Central memory CD8-positive, alpha-beta T cell (primary cell): Measurements from ENCODE around the gene PKD2L2.
A peak's percentile ranks its signal among the peaks of the same experiment; 100 is the strongest.
"Not testable (repeated sequence)": the region's sequence is repeated elsewhere in the genome, so short reads cannot be mapped to it uniquely, and the experiment has no call there.

Experiments
- ATAC-seq: fragments of 150-1000 bp; cut with Tn5 transposase; replicated peaks from 2 replicates; pipeline ENCODE4 v1.10.0; 2022; ENCODE audit warnings: mild to moderate bottlenecking, moderate FRiP score, moderate number of reproducible peaks; ENCODE audit not compliant: poor library complexity, severe bottlenecking; ENCODE audit errors: extremely low read depth
- DNase-seq, 2 donors: peaks; one replicate each; pipeline ENCODE4 v3.0.0; 2021; ENCODE audit warnings: low spot score in 2 of 2
- H3K27ac Mint-ChIP-seq: one replicate; pipeline ENCODE4 v1.8.0; 2022; ENCODE audit warnings: low read depth, mild to moderate bottlenecking, moderate library complexity, mixed read lengths
- H3K27me3 Mint-ChIP-seq: one replicate; pipeline ENCODE4 v1.8.0; 2022; ENCODE audit warnings: mixed read lengths
- H3K36me3 Mint-ChIP-seq: one replicate; pipeline ENCODE4 v1.8.0; 2022; ENCODE audit warnings: mild to moderate bottlenecking, moderate library complexity, mixed read lengths; ENCODE audit not compliant: insufficient read depth
- H3K4me1 Mint-ChIP-seq: one replicate; pipeline ENCODE4 v1.8.0; 2022; ENCODE audit warnings: mixed read lengths
- H3K4me3 Mint-ChIP-seq: one replicate; pipeline ENCODE4 v1.8.0; 2022; ENCODE audit warnings: mild to moderate bottlenecking, moderate library complexity, mixed read lengths
- H3K9me3 Mint-ChIP-seq: one replicate; pipeline ENCODE4 v1.8.0; 2022; ENCODE audit warnings: mixed read lengths

Gene PKD2L2

GRCh38 chr5:137938751-137939143, 49.5 kb downstream of the PKD2L2 start:
- Mint-ChIP-seq H3K4me3 (no peak overlapping the region), H3K36me3 (peaks cover 55% of the 10 kb centered on the region), H3K4me1 (no peaks in the 10 kb centered on the region), H3K9me3 (no peaks in the 10 kb centered on the region), H3K27ac (no peak overlapping the region), H3K27me3 (no peaks in the 10 kb centered on the region)
- DNase-seq (no peak), ATAC-seq (no peak)

GRCh38 chr5:137939331-137939730, 50.1 kb downstream of the PKD2L2 start:
- H3K9me3 Mint-ChIP-seq = no peaks in the 10 kb centered on the region
- no peak overlapping the region for H3K27ac Mint-ChIP-seq
- DNase-seq (no peak), ATAC-seq (no peak)
- no peaks in the 10 kb centered on the region for H3K27me3 Mint-ChIP-seq
- H3K36me3 Mint-ChIP-seq = peaks cover 61% of the 10 kb centered on the region
- no peaks in the 10 kb centered on the region for H3K4me1 Mint-ChIP-seq
- H3K4me3 Mint-ChIP-seq = no peak overlapping the region

- not testable (repeated sequence) for H3K9me3 Mint-ChIP-seq, H3K4me1 Mint-ChIP-seq, ATAC-seq, DNase-seq, H3K27me3 Mint-ChIP-seq, H3K4me3 Mint-ChIP-seq, H3K27ac Mint-ChIP-seq
- peaks cover 88% of the 10 kb centered on the region for H3K36me3 Mint-ChIP-seq
Measured at GRCh38 chr5:137944280-137944679, 55.0 kb downstream of the PKD2L2 start.

- Mint-ChIP-seq H3K27me3 (no peaks in the 10 kb centered on the region), H3K4me3 (no peak overlapping the region), H3K4me1 (no peaks in the 10 kb centered on the region), H3K9me3 (no peaks in the 10 kb centered on the region), H3K36me3 (peaks cover 81% of the 10 kb centered on the region), H3K27ac (no peak overlapping the region)
- ATAC-seq (no peak), DNase-seq (no peak)
Measured at GRCh38 chr5:137945825-137946224, 56.6 kb downstream of the PKD2L2 start.

- no peaks in the 10 kb centered on the region for H3K27me3 Mint-ChIP-seq
- H3K9me3 Mint-ChIP-seq = no peaks in the 10 kb centered on the region
- ATAC-seq (no peak), DNase-seq (no peak)
- H3K4me3 Mint-ChIP-seq = no peak overlapping the region
- H3K4me1 Mint-ChIP-seq = no peaks in the 10 kb centered on the region
- H3K36me3 Mint-ChIP-seq = peaks cover 51% of the 10 kb centered on the region
- no peak overlapping the region for H3K27ac Mint-ChIP-seq
Measured at GRCh38 chr5:137954131-137954879, 65.0 kb downstream of the PKD2L2 start.

- H3K4me1 Mint-ChIP-seq = peaks cover 18% of the 10 kb centered on the region
- H3K27me3 Mint-ChIP-seq = no peaks in the 10 kb centered on the region
- DNase-seq (no peak), ATAC-seq (no peak)
- H3K36me3 Mint-ChIP-seq = peaks cover 51% of the 10 kb centered on the region
- H3K4me3 Mint-ChIP-seq = no peak overlapping the region
- no peak overlapping the region for H3K27ac Mint-ChIP-seq
- no peaks in the 10 kb centered on the region for H3K9me3 Mint-ChIP-seq
Measured at GRCh38 chr5:137957948-137958347, 68.7 kb downstream of the PKD2L2 start.

GRCh38 chr5:137959488-137959887, 70.2 kb downstream of the PKD2L2 start:
- ATAC-seq (no peak), DNase-seq (no peak)
- H3K9me3 Mint-ChIP-seq = no peaks in the 10 kb centered on the region
- H3K27me3 Mint-ChIP-seq = no peaks in the 10 kb centered on the region
- H3K36me3 Mint-ChIP-seq = peaks cover 44% of the 10 kb centered on the region
- H3K4me3 Mint-ChIP-seq = no peak overlapping the region
- H3K4me1 Mint-ChIP-seq = peaks cover 19% of the 10 kb centered on the region
- H3K27ac Mint-ChIP-seq = peak overlapping the region; percentile 41

GRCh38 chr5:137960141-137960540, 70.9 kb downstream of the PKD2L2 start:
- Mint-ChIP-seq H3K36me3 (peaks cover 46% of the 10 kb centered on the region), H3K27me3 (no peaks in the 10 kb centered on the region), H3K9me3 (no peaks in the 10 kb centered on the region), H3K27ac (peak overlapping the region; percentile 41), H3K4me3 (no peak overlapping the region), H3K4me1 (peaks cover 19% of the 10 kb centered on the region)
- ATAC-seq (no peak), DNase-seq (no peak)

- H3K9me3 Mint-ChIP-seq = no peaks in the 10 kb centered on the region
- H3K27ac Mint-ChIP-seq = peak overlapping the region; percentile 41
- no peaks in the 10 kb centered on the region for H3K27me3 Mint-ChIP-seq
- H3K4me3 Mint-ChIP-seq = no peak overlapping the region
- DNase-seq = no peak
- no peak for ATAC-seq
- peaks cover 47% of the 10 kb centered on the region for H3K36me3 Mint-ChIP-seq
- peaks cover 19% of the 10 kb centered on the region for H3K4me1 Mint-ChIP-seq
Measured at GRCh38 chr5:137960819-137961218, 71.6 kb downstream of the PKD2L2 start.

GRCh38 chr5:137970384-137970783, 81.1 kb downstream of the PKD2L2 start:
- not testable (repeated sequence) for H3K4me1 Mint-ChIP-seq, H3K27me3 Mint-ChIP-seq, H3K9me3 Mint-ChIP-seq, H3K27ac Mint-ChIP-seq, H3K4me3 Mint-ChIP-seq, DNase-seq, ATAC-seq
- H3K36me3 Mint-ChIP-seq = peaks cover 24% of the 10 kb centered on the region

GRCh38 chr5:137975208-137975607, 86.0 kb downstream of the PKD2L2 start:
- ATAC-seq (no peak), DNase-seq (no peak)
- no peak overlapping the region for H3K27ac Mint-ChIP-seq
- no peaks in the 10 kb centered on the region for H3K9me3 Mint-ChIP-seq
- peaks cover 31% of the 10 kb centered on the region for H3K36me3 Mint-ChIP-seq
- no peak overlapping the region for H3K4me3 Mint-ChIP-seq
- H3K27me3 Mint-ChIP-seq = no peaks in the 10 kb centered on the region
- peaks cover 18% of the 10 kb centered on the region for H3K4me1 Mint-ChIP-seq

- peak overlapping the region; percentile 53 for H3K27ac Mint-ChIP-seq
- peaks cover 24% of the 10 kb centered on the region for H3K4me1 Mint-ChIP-seq
- ATAC-seq = no peak
- no peaks in the 10 kb centered on the region for H3K9me3 Mint-ChIP-seq
- no peaks in the 10 kb centered on the region for H3K27me3 Mint-ChIP-seq
- DNase-seq = no peak
- peaks cover 24% of the 10 kb centered on the region for H3K36me3 Mint-ChIP-seq
- no peak overlapping the region for H3K4me3 Mint-ChIP-seq
Measured at GRCh38 chr5:137989419-137989818, 100.2 kb downstream of the PKD2L2 start.
